DMS79 treated with DMSO at 0.1 percent for 48 hours (cell line): ENCODE data around the gene SLK.

Experiments
- DNase-seq: peaks from one replicate; lab custom pipeline; 2025; lab: John Stamatoyannopoulos, UW

The SLK gene

GRCh38 chr10:103941801-103942200 is 25.1 kb upstream of the SLK start:
- no peak for DNase-seq

- DNase-seq: no peak
These were observed 24.1 kb upstream of the SLK start for GRCh38 chr10:103942866-103943265.

- no peak for DNase-seq
These were observed 19.0 kb upstream of the SLK start for GRCh38 chr10:103947799-103948516.

DNA sequence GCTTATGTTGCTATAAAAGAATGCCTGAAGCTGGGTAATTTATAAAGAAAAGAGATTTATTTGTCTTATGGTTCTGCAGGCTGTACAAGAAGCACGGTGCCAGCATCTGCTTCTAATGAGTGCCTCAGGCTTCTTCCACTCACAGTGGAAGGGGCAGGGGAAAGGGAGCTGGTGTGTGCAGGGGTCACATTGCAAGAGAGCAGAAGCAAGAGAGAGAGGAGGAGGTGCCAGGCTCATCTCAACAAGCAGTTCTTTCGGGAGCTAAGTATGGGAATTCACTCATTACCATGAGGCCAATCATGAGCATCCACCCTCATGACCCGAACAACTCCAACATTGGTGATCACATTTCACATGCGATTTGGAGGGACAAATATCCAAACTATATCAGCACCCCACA is 17.2 kb upstream of the SLK start:
- DNase-seq: no peak

DNA sequence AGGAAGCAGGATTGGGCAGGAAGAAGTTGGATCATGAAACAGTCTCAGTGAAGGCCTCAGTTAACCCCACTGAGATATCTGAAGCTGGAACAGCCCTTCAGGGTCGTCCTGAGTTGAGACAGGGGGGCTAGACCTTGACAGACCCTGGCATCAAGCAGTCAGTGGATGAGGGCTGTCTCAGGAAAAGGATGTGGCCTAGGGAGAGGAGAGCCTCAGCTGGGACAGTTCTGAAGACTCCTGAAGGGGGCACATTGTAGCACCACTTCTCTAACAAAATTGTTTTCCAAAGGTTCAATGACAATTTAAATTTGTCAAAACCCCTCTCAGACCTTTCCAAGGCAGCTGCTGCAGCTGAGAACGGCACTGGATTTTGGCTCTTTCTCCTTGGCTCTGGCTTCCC is 15.8 kb upstream of the SLK start:
- DNase-seq: no peak

DNA sequence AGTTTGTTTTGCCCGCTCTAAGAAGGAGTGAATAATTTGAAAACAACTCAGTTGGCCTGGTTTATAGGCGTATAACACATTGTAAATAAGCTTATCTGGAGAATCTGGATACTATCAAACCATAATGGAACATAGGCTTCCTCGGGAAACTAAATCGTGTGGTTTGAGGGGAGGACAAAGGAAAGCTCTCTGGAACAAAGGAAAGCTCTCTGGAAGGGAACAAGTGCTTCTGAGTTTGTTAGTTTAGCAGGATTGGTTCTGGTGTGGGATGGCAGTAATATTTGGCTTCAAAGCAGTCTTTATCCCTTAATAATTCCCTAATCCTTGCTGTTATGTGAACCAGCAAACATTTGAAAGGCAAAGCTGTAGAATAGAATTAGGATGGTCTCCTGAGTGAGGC is 15.0 kb upstream of the SLK start:
- DNase-seq: no peak

DNA sequence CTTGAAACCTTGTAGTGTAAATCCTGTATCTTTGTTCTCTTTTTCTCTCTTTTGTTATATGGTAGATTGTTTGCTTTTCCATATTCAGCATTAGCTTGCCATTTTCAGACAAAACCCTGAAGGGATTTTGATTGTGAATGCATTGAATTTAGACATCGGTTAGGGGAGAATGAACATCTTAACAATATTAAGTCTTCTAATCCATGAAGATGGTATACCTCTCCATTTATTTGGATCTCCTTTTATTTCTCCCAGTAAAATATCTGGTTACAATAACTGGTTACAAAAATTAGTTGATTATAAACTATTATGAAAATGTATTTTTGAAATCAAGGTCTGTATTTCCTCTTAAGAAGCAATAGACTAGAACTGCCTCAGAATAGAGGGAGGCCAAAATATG is 12.4 kb upstream of the SLK start:
- DNase-seq: no peak

- DNase-seq: no peak
These were observed 7.9 kb upstream of the SLK start for GRCh38 chr10:103958996-103959395.

DNA sequence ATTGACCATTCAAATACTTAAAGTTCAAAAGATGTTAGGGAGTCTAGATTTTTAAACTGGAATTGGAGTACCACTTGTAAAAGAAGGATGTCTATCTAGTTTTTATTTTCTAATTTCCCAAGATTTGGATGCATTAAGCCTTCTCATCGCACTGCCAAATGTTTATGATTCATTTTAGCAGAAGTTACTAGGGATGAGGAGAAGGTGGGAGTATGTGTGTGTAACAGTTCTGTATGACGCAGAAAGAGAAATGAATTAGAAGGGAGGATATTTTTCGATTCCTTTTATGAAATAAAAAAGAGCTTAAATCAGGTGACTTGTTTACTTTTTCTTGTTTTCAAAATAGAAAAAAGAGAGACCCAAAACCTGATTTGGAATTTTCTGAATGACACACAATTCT is 6.8 kb upstream of the SLK start:
- no peak for DNase-seq

GRCh38 chr10:103967448-103968071 is 620 bp downstream of the SLK start:
- DNase-seq: peak; percentile 21

DNA sequence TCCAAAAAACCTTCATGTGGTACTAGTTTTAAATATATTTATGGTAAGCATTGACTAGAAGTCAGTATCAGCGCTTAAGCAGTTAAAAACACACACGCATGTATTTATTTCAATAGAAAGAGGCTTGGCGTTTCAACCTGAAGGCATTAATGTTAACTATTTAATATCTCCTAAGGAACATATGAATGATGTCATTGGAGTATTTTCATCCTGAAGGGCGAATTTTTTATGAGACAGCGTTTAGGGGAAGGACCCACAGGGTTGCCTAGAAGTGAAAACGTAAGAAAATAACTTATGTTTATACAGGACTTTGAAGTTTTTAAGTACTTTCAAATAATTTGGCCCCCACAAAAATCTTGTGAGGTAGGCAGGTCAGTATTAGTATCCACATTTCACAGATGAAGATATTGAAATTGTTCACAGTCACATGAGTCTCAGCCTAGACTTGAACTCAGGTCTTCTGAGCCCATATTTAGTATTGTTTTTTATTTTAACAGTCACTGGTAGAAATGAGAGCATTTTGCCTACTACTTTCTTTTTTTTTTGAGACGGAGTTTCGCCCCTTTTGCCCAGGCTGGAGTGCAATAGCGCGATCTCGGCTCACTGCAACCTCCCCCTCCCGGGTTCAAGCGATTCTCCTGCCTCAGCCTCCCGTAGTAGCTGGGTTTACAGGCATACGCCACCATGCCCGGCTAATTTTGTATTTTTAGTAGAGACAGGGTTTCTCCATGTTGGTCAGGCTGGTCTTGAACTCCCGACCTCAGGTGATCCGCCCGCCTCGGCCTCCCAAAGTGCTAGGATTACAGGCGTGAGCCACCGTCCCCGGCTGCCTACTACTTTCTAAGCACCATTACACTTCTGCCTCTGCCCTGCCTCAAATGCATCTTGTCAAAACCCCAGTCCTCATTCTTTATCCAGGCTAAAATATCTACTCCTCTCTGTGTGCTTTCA is 1.8 kb downstream of the SLK start:
- DNase-seq: no peak

GRCh38 chr10:103969436-103969835 is 2.5 kb downstream of the SLK start:
- no peak for DNase-seq

DNA sequence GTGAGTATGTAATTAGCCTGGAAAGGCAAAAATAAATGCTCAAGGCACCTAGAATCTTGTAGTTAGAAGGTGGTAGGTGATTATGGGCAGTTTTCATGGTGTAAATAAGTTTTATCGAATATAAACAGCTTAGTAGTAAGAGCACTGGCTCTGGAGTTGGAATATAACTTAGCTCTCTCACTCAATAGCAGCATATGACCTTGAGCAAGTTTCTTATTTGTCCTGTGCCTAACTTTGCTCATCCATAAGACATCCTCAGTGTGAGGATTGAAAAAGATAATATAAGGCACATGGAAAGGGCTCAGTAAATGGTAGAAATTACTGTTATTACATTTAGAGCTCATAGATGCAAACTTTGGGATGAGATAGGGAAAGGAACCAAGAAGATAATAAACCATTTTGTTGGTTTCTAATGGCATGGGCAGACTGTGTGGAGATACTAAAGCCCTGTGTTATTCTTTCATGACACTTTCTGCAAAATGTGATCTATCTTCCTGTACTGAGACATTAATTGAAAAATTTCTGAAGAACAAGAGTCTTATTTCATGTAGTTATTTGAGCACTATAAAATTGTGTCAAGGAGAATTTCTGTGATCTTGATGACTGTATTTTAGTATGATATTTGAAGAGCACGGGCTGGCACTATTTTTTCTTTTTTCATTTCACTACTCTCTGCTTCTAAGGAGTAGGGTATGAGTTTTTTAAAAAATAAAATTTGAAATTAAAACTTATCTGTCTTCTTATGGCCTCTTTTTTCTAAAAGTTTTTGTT is 3.1 kb downstream of the SLK start:
- no peak for DNase-seq

GRCh38 chr10:103975169-103975568 is 8.2 kb downstream of the SLK start:
- DNase-seq: no peak

- DNase-seq: no peak
These were observed 10.3 kb downstream of the SLK start for GRCh38 chr10:103977204-103977603.

DNA sequence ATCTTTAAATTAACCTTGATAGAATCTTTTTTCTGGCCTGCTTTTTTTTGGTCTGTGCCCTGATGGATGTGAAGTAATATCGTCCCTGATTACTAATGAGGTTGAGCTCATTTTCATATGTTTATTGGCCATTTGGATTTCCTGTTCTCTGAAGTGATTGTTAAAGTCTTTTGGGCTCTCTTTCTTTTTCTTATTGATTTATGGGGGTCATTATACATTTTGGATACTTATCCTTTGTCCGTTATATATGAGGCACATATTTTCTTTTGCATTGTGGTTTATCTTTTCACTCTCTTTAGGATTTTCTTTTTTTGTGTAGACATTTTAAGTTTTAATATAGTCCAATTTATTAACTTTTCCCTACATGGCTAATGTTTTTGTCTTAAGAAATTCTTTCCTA is 12.6 kb downstream of the SLK start:
- DNase-seq: no peak

GRCh38 chr10:103980288-103980906 is 13.5 kb downstream of the SLK start:
- DNase-seq: no peak

DNA sequence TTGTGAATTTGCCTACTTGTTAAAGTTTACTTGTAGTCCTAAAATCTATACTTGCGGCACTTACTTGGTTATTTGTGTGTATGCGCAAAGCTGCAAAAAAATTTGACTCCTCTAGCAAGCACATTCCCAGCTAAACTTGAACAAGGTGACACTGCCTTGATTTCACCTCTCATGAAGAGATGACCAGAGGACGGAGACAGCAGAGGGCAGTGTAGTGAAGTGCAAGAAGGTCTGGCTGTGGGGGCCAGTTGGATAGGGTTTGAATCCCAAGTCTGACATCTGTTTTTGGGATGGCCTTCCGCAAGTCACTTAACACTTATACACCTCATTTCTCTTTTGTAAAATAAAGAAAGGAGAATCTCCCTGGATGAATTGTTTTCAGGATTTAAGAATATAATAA is 15.7 kb downstream of the SLK start:
- DNase-seq: no peak

GRCh38 chr10:103983367-103983911 is 16.5 kb downstream of the SLK start:
- DNase-seq: no peak

- no peak for DNase-seq
These were observed 18.8 kb downstream of the SLK start for GRCh38 chr10:103985726-103986125.

DNA sequence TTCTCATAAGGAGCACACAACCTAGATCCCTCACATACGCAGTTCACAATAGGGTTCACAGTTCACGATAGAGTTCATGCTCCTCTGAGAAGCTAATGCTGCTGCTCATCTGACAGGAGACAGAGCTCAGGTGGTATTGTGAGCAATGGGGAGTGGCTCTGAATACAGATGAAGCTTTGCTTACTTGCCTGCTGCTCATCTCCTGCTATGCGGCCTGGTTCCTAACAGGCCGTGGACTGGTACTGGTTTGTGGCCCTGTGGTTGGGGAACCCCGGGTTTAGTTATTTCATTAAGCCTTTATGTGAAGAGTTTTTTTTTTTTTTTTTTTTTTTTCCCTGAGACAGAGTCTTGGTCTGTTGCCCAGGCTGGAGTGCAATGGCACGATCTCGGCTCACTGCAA is 19.4 kb downstream of the SLK start:
- no peak for DNase-seq
